Measurements from ENCODE around the gene MYO9A. TPM values are rescaled to one million over a fixed set of nuclear protein-coding genes. Genes with fewer than 3 reads are reported as not detected.

Gene MYO9A
- total RNA-seq, 2 experiments from 2014 or later = 18.3 to 20.2 TPM

- Mint-ChIP-seq H3K4me3 (no peak overlapping the region), H3K27me3 (no peaks in the 10 kb centered on the region), H3K27ac (no peak overlapping the region), H3K36me3 (no peaks in the 10 kb centered on the region), H3K4me1 (ENCODE audit: low read depth) (peaks cover 6% of the 10 kb centered on the region), H3K9me3 (no peaks in the 10 kb centered on the region)
- ChIA-PET CTCF (interaction anchor here (0.9 to 2.6 kb wide), 7 partner anchors 39 to 411 kb away, joined by 3 to 26 read pairs (median 4); no protein-coding TSS in a partner anchor), POLR2A (no interaction called here)
- DNase-seq = no peak
- intact Hi-C loops (cut with micrococcal nuclease) = no loop called here
These were observed 36.4 kb upstream of the MYO9A start for GRCh38 chr15:72154316-72154715.

- Mint-ChIP-seq H3K9me3 (no peaks in the 10 kb centered on the region), H3K27me3 (no peaks in the 10 kb centered on the region), H3K36me3 (no peaks in the 10 kb centered on the region), H3K4me3 (no peak overlapping the region), H3K27ac (no peak overlapping the region), H3K4me1 (ENCODE audit: low read depth) (peaks cover 6% of the 10 kb centered on the region)
- DNase-seq = no peak
- POLR2A ChIA-PET = no interaction called here
- CTCF ChIA-PET = interaction anchor here (0.7 to 2.6 kb wide), 9 partner anchors 38 to 410 kb away, joined by 3 to 26 read pairs (median 3); no protein-coding TSS in a partner anchor
- intact Hi-C loops (cut with micrococcal nuclease) = no loop called here
These were observed 35.5 kb upstream of the MYO9A start for GRCh38 chr15:72153269-72154000.

GRCh38 chr15:72147418-72147817, 29.5 kb upstream of the MYO9A start:
- Mint-ChIP-seq H3K4me1 (ENCODE audit: low read depth) (no peaks in the 10 kb centered on the region), H3K27ac (no peak overlapping the region), H3K27me3 (no peaks in the 10 kb centered on the region), H3K9me3 (no peaks in the 10 kb centered on the region), H3K4me3 (no peak overlapping the region), H3K36me3 (no peaks in the 10 kb centered on the region)
- POLR2A ChIA-PET = no interaction called here
- CTCF ChIA-PET = interaction anchor here (4.1 kb wide), 1 partner anchor 9 kb away, joined by 21 read pairs; no protein-coding TSS in a partner anchor
- DNase-seq = no peak
- intact Hi-C loops (cut with micrococcal nuclease) = no loop called here

DNA sequence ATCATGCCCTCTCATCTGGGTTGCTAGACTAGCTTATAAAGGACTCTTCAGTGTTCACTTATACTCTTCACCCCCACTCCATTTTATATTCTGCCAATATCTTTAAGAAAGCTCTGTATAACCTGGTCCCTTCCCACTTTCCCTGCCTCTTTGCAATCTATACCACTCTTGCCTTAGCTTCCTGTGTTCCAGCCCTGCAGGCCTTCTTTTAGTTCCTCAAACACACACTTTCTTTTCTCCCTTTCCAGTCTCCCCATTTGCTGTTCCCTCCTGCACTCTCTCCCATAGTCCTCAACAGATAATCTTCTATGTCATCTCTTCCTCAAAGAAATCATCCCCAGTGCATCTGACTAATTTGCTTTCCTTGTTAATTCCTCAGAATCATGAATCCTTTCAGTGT, 29.0 kb upstream of the MYO9A start:
- Mint-ChIP-seq H3K4me3 (no peak overlapping the region), H3K4me1 (ENCODE audit: low read depth) (no peaks in the 10 kb centered on the region), H3K36me3 (no peaks in the 10 kb centered on the region), H3K27ac (no peak overlapping the region), H3K27me3 (no peaks in the 10 kb centered on the region), H3K9me3 (no peaks in the 10 kb centered on the region)
- CTCF ChIA-PET = interaction anchor here (4.1 kb wide), 1 partner anchor 9 kb away, joined by 21 read pairs; no protein-coding TSS in a partner anchor
- DNase-seq = no peak
- POLR2A ChIA-PET = no interaction called here
- intact Hi-C loops (cut with micrococcal nuclease) = no loop called here

GRCh38 chr15:72146221-72146620, 28.3 kb upstream of the MYO9A start:
- Mint-ChIP-seq H3K36me3 (no peaks in the 10 kb centered on the region), H3K27ac (no peak overlapping the region), H3K4me1 (ENCODE audit: low read depth) (peaks cover 3% of the 10 kb centered on the region), H3K9me3 (no peaks in the 10 kb centered on the region), H3K4me3 (no peak overlapping the region), H3K27me3 (no peaks in the 10 kb centered on the region)
- CTCF ChIA-PET = interaction anchor here (0.7 to 4.1 kb wide), 2 partner anchors 10 to 15 kb away, joined by 6 to 21 read pairs; no protein-coding TSS in a partner anchor
- no peak for DNase-seq
- intact Hi-C loops (cut with micrococcal nuclease) = no loop called here
- POLR2A ChIA-PET = no interaction called here

GRCh38 chr15:72141171-72142084, 23.5 kb upstream of the MYO9A start:
- intact Hi-C loops (cut with micrococcal nuclease) = no loop called here
- H3K4me3 Mint-ChIP-seq = no peak overlapping the region
- no peak for DNase-seq
- H3K27me3 Mint-ChIP-seq = no peaks in the 10 kb centered on the region
- H3K36me3 Mint-ChIP-seq = no peaks in the 10 kb centered on the region
- H3K4me1 Mint-ChIP-seq (ENCODE audit: low read depth) = peaks cover 3% of the 10 kb centered on the region
- ChIA-PET POLR2A (no interaction called here), CTCF (interaction anchor here (3.2 kb wide), 1 partner anchor 15 kb away, joined by 10 read pairs; no protein-coding TSS in a partner anchor)
- no peaks in the 10 kb centered on the region for H3K9me3 Mint-ChIP-seq
- no peak overlapping the region for H3K27ac Mint-ChIP-seq

GRCh38 chr15:72140088-72140487, 22.1 kb upstream of the MYO9A start:
- DNase-seq = no peak
- H3K27me3 Mint-ChIP-seq = no peaks in the 10 kb centered on the region
- POLR2A ChIA-PET = no interaction called here
- H3K4me1 Mint-ChIP-seq (ENCODE audit: low read depth) = peaks cover 3% of the 10 kb centered on the region
- H3K4me3 Mint-ChIP-seq = no peak overlapping the region
- no peaks in the 10 kb centered on the region for H3K36me3 Mint-ChIP-seq
- no peak overlapping the region for H3K27ac Mint-ChIP-seq
- no peaks in the 10 kb centered on the region for H3K9me3 Mint-ChIP-seq
- CTCF ChIA-PET = interaction anchor here (3.2 kb wide), 1 partner anchor 16 kb away, joined by 10 read pairs; no protein-coding TSS in a partner anchor
- intact Hi-C loops (cut with micrococcal nuclease) = no loop called here

- no peaks in the 10 kb centered on the region for H3K9me3 Mint-ChIP-seq
- DNase-seq = no peak
- no peaks in the 10 kb centered on the region for H3K27me3 Mint-ChIP-seq
- no peak overlapping the region for H3K27ac Mint-ChIP-seq
- ChIA-PET POLR2A (interaction anchor here (0.6 kb wide), 1 partner anchor 1488 kb away, joined by 3 read pairs; no protein-coding TSS in a partner anchor), CTCF (interaction anchor here (3.2 kb wide), 1 partner anchor 16 kb away, joined by 10 read pairs; no protein-coding TSS in a partner anchor)
- H3K4me1 Mint-ChIP-seq (ENCODE audit: low read depth) = peaks cover 3% of the 10 kb centered on the region
- H3K36me3 Mint-ChIP-seq = no peaks in the 10 kb centered on the region
- intact Hi-C loops (cut with micrococcal nuclease) = no loop called here
- no peak overlapping the region for H3K4me3 Mint-ChIP-seq
These were observed 21.7 kb upstream of the MYO9A start for GRCh38 chr15:72139667-72140066.

DNA sequence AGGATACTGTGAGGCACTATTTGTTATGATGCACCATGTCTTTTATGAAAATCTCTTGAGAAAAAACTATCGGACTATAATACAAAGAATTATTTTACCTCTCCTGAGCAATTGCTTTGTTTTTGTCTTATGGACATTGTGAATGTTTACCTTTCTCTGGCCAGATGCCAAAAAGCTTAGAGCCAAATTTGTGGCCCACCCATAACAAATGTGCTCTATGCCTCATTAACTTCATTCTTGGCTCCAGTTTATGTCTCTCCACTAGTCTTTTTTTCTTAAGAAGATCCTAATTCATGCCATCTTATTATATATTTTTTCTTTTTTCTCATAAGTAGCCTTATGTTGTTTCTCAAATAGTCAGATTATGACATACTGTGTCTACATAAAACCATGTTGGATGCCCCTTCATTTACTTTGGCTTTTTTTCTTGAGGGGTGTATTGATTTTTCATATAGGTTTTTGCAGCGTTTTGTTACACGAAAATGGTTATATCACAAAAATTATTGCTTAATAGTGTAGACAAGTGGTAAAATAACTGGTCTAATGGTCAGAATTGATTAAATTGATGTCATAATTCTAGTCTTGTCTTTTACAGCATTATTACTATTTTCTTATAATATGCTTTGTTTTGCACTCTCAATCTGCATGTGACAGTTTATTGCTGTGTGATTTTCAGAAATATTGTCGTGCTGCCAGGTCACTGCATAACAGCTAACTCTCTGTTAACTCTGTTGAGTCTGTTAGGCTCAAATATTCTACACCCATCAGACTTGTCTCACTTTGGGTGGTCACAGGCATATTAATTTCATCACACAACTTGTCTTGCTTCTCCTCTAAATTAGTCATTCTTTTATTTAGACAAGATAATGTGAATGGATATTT, 18.5 kb upstream of the MYO9A start:
- Mint-ChIP-seq H3K27ac (no peak overlapping the region), H3K9me3 (no peaks in the 10 kb centered on the region), H3K36me3 (no peaks in the 10 kb centered on the region), H3K4me3 (no peak overlapping the region), H3K27me3 (no peaks in the 10 kb centered on the region), H3K4me1 (ENCODE audit: low read depth) (peaks cover 1% of the 10 kb centered on the region)
- intact Hi-C loops (cut with micrococcal nuclease) = no loop called here
- DNase-seq = no peak
- CTCF ChIA-PET = interaction anchor here (1.6 to 2.0 kb wide), 2 partner anchors 19 to 392 kb away, joined by 3 to 5 read pairs; no protein-coding TSS in a partner anchor
- POLR2A ChIA-PET = no interaction called here

DNA sequence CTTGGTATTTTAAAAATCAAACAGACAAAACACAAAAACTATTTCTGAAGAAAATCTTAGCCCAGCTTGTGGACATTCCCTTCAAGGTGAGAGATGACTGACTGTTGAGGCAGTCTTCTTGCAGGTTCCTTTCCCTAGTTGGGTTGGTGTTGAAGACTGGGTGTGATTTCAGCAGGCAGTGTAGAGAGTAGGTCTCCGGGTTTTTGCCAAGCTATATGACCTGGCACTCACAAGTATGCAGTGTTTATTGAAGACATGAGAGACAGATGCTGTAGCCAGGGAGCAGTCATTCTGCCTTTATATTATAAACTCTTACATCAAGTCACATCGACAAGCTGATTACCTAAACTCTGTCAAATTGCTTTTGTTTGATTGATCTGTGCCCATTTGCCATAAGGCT, 17.8 kb upstream of the MYO9A start:
- Mint-ChIP-seq H3K27ac (no peak overlapping the region), H3K9me3 (no peaks in the 10 kb centered on the region), H3K27me3 (no peaks in the 10 kb centered on the region), H3K4me1 (ENCODE audit: low read depth) (no peaks in the 10 kb centered on the region), H3K4me3 (no peak overlapping the region), H3K36me3 (no peaks in the 10 kb centered on the region)
- DNase-seq = no peak
- POLR2A ChIA-PET = no interaction called here
- CTCF ChIA-PET = interaction anchor here (2.0 kb wide), 1 partner anchor 20 kb away, joined by 5 read pairs; no protein-coding TSS in a partner anchor
- intact Hi-C loops (cut with micrococcal nuclease) = no loop called here

GRCh38 chr15:72133211-72133610, 15.3 kb upstream of the MYO9A start:
- ChIA-PET POLR2A (no interaction called here), CTCF (interaction anchor here (1.1 to 1.5 kb wide), 2 partner anchors 23 to 690 kb away, joined by 3 read pairs; no protein-coding TSS in a partner anchor)
- Mint-ChIP-seq H3K4me1 (ENCODE audit: low read depth) (no peaks in the 10 kb centered on the region), H3K9me3 (no peaks in the 10 kb centered on the region), H3K27ac (no peak overlapping the region), H3K27me3 (no peaks in the 10 kb centered on the region), H3K4me3 (no peak overlapping the region), H3K36me3 (no peaks in the 10 kb centered on the region)
- intact Hi-C loops (cut with micrococcal nuclease) = no loop called here
- DNase-seq = no peak
